ENCODE data around the gene A2M.

Gene A2M

DNA sequence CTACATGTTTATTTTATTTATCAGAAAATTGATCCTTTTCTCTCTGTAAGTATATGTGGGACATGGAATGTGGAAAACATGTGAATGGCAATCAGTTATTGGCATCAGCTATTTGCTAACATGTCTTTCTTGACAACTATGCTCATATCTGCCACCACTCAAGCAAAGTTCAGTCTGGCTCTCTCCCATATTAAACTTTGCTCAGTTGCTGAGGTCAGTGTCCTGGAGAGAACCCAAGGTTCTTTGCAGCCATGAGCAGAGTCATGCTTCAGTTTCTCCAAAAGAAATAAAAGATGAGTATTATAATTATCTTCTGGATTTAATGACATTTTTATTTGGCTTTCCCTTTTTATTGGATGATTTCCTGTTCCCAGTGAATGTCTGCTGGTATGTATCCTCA lies 42.6 kb downstream of the A2M start:
- no peak for DNase-seq (ENCODE audit: low read depth)

DNA sequence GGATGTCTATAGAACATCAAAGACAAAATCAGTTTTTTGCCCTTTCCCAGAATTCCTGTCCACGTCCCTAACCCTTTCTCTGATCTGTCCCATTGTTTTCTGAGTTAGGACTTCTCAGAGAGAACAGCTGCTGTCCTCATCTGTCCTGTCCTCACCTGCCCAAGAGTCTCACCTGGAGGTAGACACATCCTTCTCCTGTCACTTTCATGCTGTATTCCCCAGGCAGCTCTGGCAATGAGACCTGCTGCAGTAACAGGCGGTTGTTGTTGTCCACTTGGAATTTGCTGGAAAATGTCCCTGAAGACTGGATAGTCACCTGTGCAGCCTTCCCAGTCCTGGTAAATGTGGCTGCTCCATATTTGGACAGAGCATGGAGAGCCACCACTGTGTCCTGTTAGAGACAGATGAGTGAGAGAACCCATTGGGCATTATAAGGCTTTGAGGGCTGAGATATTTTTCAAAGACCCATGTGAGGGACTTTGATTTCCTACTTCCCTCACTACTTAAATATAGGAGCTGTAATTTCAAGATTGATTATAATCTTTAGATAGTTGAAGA lies 43.2 kb downstream of the A2M start:
- no peak for DNase-seq (ENCODE audit: low read depth)

DNA sequence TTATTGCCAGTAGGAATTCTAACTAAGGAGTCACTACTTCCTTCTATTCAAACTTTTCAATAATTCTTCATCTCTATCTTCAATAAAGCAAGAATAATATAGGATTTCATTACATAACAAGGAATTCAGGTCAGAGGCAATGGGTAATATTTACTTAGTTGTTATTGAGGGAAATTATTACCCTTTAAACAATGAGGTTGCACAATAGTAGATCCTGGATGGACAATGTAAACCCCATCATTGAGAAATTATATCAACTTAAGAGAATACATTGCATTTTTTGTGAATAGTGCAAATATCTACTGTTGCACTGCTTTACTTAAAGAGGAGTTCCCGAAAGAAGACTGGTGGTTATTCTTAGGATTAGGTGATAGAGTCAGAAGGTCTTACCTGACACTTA lies 43.8 kb downstream of the A2M start:
- no peak for DNase-seq (ENCODE audit: low read depth)

DNA sequence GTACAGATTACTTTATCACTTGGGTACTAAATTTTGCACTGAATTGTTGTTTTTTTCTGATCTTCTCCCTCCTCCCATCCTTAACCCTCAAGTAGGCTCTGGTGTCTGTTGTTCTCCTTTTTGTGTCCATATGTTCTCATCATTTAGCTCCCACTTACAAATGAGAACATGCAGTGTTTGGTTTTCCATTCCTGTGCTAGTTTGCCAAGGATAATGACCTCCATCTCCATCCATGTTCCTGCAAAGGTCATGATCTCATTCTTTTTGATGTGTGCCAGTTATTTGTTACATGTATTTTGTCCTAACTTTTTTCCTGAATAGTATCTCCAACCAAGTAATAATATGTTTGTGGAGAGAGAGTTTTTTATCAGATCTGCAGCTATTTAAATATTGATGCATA lies 44.2 kb downstream of the A2M start:
- DNase-seq (ENCODE audit: low read depth): no peak

DNA sequence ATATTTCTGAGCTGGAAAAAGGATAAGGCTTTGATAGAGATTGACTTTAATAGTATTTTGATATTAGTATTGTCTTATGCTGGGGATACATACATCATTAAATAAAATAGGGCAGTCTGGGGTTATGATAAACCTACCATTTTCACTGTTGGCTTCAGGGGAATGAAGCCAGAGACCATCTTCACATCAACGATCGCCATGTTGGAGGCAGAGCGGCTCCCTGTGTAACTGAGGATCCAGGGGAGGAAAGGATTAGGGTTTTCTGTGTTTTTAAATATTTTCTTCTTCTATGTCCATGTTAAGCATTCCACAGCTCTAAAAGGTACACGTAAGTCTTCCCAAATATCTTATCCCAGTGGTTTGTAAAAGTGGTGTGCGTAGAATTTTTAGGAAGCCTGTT lies 45.4 kb downstream of the A2M start:
- no peak for DNase-seq (ENCODE audit: low read depth)

DNA sequence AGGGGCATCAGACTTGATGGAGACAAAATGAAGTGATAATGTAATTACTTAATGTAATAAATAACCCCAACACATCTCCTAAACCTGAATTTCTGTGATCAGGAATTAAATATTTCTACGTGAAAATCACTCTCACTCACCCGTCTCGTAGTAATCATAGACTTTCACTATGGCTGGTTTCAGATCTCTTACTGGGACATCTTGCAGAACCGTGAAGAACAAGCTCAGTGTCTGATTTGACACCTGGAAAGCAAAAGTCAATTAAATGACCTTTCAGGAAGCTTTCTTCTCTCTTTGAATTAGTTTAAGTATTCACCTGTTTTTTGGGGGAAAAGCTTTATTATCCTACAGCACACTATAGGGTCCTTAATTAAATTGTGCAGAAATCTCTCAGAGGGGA lies 47.1 kb downstream of the A2M start:
- DNase-seq (ENCODE audit: low read depth): no peak

DNA sequence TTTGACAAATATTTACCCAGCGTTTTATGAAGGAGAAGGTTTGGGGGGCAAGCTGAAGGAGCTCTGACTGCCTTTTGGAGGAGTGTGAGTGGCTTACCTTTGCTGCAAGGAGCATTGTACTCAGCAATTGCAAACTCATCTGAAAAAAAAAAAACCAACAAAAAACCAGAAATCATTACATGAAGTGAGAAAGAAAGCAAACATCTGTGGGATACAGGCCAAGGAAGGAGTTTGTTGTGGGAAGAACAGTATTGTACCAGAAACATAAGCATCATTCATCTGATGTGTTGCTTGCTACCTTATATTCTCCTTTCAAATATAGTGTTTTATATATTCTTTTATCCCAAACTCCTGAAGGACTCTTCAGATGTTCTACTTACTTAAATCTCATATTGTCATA lies 47.6 kb downstream of the A2M start:
- DNase-seq (ENCODE audit: low read depth): no peak

DNA sequence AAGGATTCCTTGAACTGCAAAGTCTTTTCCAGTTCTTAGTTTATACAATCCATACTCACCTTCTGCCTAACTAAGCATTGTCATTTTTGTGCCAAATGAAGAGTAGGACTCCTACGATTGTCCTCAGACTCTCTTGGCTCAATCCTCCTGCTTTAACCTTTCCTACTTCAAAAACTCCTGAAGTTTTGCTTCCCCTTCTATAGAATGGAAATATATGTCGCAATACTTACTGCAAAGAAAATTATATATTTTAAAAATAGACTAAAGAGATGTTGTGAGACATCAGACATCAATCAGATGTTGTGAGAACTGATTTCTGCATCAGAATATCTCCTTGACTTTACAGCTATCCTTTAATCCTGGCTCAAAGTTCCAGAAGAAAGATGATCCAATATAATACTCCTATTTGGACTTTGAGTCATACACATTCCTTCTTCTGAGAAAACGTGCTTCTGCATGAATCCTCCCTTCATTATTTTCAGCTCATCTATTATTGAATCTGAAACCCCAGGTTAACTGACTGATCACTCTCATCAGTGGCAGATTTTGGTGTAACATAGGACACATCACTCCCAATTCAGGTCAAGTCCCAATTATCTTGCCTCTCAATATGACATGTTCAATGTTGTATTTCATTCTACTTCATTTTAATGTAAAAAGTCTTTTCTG lies 48.8 kb downstream of the A2M start:
- no peak for DNase-seq (ENCODE audit: low read depth)

DNA sequence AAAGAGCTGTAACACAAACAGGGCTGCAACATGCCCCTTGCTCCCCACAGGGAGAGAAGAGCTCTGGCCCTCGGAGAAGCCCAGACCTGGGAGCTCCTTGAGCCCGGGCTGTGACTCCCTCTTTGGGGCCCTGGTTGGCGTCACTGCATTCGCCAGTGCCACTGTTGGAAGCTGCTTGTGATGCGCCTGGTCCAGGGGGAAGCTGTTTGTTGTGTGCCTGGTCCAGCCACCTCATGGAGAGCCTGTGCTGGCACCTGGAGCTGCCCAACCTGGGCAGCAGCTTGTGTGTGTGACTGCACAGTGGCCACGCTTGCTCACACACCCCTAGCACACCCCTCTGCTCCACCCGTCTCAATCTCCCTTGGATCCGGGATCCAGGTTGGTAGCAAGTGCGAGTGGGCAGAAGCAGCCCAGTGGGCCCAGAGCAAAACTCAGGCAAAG lies 49.5 kb downstream of the A2M start:
- no peak for DNase-seq (ENCODE audit: low read depth)

DNA sequence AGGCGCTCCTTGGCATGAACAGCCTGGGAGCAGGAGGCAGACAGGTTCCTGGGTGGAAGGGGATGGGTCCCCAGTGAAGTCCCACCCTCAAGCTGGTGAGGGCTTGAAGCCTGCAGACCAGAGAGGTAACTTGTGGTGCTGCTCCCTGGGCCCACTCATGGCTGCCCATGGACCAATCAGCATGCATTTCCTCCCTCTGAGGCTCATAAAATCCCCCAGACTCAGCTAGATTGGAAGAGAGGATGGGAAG lies 50.2 kb downstream of the A2M start:
- no peak for DNase-seq (ENCODE audit: low read depth)

DNA sequence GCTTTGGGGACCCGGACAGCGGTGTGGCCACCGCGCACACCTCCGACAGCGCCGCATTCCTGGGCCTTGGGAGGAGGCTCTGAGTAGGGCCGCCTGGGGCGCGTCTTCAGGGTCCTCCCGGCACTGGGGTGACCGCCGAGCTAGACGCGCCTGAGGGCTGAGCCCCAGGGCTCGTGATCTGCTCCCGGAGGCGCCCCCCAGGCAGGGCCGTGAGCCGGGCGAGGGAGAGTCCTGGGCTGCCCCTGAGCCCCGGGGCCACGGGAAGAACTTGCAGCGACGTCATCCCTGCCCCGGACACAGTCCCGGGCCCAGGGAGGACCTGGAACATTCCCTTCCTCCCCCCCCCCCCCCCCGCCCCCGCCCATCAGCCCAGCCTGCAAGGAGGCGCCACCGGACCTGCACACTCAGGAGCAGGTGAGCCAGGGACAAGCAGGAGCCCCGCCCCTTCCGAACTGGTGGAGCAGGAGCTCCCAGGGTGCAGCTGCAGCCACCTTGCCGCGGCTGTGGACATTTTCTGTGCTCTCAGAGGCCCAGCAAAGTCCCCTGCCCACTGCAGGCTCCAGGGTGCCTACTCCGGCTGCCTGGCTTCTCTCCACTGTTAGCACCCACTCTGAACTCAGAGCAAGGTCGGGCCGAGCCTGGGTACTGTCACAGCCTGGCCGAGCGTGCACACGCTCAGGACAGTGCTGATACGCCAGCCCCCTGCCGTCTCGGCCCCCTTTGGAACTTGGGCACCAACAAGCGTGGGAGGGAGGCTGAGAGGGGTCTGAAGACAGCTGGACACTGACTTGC lies 50.7 kb downstream of the A2M start:
- peak; percentile 10 for DNase-seq (ENCODE audit: low read depth)

DNA sequence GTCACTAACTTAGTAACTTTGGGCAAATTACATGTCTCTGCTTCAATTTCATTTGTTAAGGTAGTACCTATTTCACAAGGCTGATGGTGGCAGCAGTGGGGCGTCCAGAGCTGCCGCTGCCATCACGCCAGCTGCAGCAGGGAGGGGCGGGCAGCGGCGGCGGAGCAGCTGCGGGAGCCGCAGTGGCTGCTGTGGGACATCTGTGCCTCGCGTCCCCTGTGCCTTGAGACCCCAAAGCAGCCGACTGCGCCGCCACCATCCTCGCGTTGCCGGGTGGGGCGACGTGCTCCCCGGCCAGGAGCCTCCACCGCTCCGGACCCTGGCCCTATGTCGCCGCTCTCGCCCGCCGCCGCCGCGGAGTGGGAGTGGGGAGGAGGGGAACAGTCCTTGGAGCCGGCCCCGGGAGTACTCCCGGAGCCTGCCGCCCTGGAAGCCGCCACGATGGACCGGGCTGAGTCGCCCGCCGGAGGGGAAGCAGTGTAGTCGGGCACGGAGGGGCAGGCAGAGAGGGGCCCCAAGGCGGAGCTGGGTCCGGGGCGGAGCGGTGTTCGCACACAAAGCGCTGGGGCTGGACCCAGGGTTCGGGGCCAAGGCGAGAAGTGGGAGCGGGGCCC lies 51.4 kb downstream of the A2M start:
- DNase-seq (ENCODE audit: low read depth): peak; percentile 52

DNA sequence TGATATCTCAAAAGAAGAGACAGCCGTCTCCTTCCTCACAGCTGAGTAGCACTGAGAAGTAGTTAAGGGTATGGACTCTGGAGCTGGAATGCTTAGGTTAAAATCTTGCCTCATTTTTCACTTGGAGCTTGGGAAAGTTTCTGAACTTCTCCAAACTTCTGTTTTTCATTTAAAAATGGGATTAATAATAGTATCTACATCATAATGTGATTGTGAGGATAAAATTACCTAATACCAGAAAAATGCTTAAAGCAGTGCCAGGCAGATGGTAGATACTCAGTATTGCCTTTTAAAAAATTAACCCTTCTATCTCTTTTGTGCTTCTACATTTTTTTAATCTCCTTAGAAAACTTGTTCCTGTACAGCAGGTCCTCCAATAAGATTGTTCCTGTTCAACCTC lies 63.1 kb downstream of the A2M start:
- DNase-seq (ENCODE audit: low read depth): no peak

DNA sequence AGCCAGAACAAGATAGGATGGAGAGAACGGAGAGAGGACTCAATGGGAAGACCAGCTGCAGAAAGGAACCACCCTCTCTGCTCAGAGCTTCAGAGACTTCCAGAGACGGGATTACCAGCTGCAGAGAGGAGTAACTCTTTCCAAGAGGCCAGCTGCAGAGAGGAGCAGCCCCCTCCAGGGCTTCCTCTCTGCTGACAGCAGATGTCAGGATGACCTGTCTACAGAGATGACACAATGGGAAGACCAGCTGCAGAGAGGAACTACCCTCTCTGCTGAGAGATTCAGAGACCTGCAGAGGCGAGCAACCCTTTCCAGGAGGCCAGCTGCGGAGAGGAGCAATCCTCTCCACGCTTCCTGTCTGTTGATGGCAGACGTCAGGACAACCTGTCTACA lies 64.6 kb downstream of the A2M start:
- no peak for DNase-seq (ENCODE audit: low read depth)

DNA sequence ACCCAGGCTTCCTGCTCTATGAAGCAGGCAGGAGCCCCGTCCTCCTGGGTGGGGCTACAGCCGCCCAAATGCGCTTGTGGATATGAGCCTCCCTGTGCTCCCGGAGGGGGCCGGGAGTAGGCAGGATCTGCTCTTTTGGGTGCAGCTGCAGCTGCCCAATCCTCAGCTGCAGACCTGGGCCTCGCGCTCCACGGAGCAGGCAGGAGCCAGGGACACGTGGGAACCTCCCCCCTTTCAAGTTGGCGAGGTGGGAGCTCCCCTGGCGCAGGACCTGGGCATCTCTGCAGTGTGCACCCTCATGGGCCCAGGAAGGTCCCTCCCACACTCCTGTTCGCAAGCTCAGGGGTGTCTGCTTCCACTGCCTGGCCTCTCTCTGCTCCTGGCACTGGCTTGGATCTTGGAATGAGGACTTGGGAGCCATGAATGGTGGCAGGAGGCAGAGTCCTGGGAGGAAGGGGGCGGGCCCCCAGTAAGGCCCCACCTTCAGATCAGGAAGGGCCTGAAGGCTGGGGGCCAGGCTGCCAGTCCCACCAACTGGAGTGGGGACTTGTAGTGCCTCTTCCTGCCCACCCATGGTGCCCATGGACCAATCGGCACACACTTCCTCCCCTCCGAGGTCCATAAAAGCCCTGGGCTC lies 65.1 kb downstream of the A2M start:
- no peak for DNase-seq (ENCODE audit: low read depth)

DNA sequence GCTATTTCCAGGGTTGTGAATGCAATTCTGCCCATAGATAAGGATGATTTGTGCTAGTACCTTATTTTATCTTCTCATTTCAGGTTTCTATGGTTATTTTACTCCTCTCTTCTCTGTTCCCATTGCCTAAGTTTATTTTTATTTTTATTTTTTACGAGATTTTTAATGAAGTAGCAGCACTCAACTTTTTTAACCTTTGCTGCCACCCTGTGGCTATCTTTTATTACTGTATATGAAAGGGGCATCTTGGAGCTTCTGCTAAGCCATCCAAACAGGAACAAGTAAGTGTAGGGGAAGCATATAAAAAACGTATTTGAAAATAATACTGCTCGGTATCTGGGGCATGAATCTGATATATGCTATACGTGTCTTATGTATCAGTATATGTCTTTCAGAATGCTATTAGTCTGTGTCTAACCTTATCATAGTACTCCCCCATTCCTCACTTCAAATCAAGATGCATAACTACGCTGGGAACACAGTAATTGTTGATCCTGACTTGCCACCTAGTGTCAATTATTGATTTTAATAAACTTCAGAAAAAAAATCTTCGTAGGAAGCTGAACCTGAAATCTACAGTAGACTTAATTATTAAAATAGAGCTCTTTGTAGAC lies 66.1 kb downstream of the A2M start:
- DNase-seq (ENCODE audit: low read depth): peak; percentile 62

DNA sequence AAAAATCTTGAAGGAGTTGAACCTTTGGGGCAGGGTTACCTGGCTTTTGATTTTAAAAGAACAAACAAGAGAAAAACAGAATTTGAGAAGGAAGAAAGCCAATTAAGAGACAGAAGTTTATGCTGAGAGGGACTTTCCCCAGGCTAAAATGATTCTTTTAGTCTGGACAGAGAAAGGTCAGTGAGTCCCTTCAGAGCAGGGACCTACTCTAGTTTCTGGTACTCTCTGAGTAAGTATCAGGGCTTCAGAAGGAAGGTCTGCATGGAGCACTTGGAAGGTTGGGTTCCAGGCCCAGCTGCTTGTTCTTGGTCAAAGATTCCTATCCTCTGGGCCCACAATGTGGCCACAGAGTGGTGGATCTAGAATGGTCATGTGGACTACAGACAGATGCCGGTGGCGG lies 66.8 kb downstream of the A2M start:
- no peak for DNase-seq (ENCODE audit: low read depth)

DNA sequence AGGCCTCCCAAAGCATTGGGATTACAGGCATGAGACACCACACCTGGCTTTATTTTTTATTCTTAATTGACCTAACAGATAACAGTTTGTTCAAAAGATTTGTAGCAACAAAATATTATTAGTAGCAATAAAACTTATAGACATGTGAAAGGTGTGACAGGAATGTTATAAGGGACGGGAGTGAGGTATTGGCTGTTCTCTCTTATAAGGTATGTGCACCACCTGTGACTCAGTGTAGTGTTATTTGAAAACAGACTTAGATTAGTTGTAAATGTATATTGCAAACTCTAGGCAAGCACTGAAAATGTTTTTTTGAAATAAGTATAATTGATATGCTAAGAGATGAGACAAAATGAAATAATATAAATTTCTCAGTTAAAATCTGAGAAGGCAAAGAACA lies 68.6 kb downstream of the A2M start:
- no peak for DNase-seq (ENCODE audit: low read depth)

DNA sequence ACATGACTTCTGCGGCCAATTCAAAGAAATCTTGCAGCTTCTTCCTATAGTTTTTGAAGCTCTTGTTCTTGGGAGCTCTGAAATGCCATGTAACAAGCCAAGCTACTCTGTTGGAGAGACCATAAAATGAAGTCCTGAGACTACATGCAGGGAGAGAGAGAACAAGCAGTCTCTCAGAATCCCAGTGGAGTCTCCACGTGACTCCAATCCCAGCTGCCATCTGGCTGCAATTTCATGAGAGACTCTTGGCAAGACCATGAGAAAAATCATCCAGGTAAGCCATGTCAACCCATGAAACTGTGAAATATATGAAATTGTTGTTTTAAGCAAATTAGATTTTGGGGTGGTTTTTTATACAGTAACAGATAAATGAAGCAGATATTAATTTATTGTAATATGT lies 72.0 kb downstream of the A2M start:
- no peak for DNase-seq (ENCODE audit: low read depth)

DNA sequence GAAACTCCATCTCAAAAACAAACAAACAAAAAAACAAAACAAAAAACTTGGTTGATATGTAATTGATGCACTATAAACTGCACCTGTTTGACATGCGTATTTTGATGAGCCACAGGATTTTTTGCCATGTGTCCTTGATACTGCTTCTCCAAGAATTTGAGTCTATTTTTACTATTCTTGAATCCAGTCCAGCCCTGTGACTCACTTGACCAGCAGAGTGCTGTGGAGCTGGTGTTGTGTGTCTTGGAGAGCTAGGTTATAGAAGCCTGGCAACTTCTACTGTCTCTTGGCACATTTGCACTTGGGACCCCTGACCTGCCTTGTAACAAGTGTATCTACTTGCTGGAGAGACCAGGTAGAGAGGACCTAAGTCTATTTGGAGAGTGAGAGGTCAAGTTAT lies 74.4 kb downstream of the A2M start:
- no peak for DNase-seq (ENCODE audit: low read depth)

DNA sequence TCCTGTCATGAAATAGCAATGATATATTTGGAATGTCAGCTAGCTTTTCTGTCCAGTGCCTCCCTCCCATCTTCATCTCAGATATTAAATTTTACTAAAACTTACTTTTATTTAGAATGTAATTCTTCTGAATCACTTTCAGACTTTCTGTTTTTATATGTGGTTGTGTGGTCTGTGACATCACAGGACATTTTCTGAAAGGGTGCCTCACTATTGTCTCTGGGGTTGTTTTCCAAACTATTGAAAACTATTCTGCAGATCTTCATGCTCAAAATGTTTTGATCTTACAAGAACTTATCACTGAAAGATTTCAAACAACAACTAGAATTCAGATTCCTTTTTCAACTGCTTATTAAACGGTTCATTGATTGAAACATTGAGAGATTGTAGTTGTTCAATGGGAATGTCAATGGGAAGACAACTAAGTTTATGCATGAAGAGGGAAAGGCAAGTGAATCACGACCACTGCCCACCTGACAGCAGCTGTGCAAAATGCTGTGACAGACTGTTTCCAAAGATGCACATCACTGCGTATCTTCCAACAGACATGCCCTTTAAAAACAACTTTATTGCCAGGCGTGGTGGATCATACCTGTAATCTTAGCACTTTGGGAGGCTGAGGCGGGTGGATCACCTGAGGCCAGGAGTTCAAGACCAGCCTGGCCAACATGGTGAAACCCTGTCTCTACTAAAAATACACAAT lies 75.1 kb downstream of the A2M start:
- DNase-seq (ENCODE audit: low read depth): no peak

DNA sequence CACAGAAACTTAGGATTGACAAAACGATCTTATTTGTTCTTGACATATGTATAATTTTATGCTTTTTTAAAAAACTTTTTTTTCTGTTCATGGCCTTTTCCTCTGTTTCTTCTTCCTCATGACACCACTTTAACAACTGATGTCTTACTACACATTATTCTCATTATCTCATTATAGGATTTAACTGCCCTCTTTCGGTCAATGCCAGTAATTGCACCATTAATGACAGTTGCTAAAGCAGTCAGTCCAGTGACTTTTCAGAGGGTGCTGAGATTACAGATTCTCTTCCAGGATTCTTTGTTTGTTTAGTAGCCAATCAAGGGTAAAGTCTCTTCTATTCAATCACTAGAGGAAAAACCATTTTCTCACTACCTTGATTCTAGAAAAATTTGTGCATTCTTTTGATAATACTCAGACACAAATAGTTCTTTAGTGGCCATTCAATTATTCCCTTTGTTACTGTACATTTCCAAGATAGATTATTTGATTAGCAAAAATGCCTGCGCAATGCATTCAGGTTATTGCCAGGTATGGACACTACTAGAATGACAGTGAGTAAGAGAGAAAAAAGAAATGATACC lies 76.2 kb downstream of the A2M start:
- peak; percentile 64 for DNase-seq (ENCODE audit: low read depth)

Data from ELR (cell line).